NCI-H2227 (cell line): ENCODE data around the gene GARS1.
"Not testable (repeated sequence)": the region's sequence is repeated elsewhere in the genome, so short reads cannot be mapped to it uniquely, and the experiment has no call there.

Source experiments
- DNase-seq: peaks from one replicate; lab custom pipeline; 2025; ENCODE audit not compliant: unreplicated experiment; lab: John Stamatoyannopoulos, UW

GARS1 gene

DNA sequence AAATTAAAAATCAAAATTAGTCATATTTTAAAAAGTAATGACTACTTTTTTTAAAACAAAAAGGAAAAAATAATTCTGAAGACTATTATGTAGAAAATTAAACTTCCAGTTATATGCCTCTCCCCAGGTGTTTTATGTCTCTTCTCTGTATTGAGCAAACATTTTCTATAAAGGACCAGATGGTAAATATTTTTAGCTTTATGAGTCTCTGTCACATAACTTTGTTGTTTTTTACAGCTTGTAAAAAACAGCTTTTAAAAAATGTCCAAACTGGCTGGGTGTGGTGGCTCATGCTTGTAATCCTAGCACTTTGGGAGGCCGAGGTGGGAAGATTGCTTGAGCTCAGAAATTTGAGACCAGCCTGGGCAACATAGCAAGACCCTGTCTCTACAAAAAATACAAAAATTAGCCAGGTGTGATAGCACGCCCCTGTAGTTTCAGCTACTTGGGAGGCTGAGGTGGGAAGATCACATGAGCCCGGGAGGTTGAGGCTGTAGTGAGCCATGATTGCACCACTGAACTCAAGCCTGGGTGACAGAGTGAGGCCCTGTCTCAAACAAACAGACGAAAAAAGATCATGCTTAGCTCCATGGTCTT, 23.5 kb downstream of the GARS1 start:
- DNase-seq, result no peak

DNA sequence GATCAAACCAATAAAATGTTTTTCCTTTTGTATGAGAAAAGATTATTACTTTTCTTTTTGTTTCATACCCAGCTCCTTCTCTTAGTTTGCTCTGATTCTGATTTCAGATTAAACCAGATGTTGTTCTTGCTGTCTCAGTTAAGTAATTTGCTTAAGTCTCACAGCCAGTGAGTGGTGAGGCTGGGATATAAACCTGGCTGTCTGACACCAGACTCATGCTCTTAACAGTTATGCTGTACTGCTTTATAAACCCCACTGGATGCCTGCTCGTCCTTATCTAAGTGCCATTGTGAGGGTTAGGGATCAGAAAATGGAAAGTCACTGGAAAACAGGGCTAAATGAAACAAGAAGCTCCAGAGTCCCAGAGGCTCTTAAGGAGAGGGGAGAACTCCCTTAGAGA, 24.3 kb downstream of the GARS1 start:
- DNase-seq, result no peak

DNA sequence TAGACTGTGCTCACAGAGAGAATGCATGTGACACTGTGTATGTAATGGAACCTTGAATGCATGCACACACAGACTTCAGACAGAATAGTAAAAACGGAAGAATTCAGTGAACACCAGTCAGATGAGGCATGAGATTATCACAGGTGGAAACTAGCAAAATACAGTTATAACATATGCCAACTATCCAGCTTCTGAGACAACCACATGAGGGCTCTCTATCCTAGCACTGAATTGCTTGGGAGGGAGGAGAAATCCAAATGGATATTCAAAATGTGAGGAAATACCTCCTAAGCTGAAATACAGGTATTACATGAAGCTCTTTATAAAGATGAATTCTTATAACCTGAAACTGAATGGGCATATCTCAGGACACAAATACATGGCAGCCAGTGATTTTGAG, 30.6 kb downstream of the GARS1 start:
- no peak for DNase-seq

DNA sequence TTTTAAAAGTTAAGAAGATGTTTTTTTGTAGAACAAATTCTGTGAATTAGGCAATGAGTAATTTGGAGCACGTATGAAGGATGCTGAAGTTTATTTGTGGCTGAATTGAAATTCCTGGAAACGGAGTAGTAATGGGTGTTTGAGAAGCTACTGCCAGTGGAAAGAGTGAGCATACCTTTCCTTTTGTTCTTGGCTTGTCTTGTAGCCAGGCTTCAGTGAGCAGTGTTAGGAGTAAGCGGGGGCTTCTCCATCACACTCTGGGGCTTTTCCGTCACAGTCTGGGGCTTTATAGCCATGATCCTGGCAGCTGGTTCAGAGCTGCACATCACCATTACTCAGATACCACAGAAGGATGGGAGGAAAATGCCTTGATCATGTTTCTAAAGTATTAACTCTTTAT, 32.3 kb downstream of the GARS1 start:
- no peak for DNase-seq

GRCh38 chr7:30630986-30631385, 36.3 kb downstream of the GARS1 start:
- no peak for DNase-seq

DNA sequence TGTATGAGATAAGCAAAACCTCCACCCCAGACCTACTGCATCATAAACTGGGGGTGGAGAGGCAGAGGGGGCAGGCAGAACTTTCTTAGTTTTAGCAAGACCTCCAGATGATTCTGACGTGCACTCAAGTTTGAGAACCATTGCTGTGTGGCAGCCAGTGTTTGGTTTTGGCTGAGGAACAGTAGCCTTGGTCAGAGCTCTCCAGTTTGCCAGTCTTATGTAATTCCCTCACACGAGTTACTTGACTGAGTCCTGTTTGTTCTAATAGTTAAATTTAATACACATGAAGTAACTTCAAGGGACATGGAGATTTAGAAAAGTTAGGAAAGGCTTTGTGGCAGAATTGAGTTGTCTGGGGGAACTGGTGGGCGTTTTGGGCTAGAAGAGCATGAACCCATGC, 38.5 kb downstream of the GARS1 start:
- no peak for DNase-seq

- no peak for DNase-seq
These were observed 39.5 kb downstream of the GARS1 start for GRCh38 chr7:30634193-30634626.

DNA sequence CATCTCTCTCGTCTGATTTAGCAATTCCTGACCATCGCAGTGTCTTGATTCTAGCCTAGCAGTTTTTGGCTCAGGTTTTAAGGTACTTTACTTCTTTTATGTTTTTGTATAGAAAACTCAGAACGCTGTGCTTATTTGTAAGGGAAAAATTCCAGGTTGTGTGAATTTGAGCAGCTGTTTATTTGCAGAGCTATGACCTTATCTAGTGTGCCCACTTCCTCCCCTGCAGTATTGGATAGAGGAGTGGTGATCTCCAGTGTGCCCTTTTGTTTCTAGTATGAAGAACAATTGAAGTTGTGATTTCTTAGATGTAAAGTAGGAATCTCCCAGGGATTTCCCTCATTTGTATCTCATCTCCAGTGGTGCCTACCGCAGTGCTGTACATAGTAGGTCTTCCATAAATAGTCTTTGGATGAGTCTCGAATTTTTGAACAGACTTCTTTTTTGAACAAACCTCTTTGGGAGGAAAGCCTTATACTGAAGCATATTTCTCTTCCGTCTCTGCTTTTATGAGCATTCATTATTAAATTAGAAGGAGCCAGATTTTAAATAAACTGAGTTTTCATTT, 40.0 kb downstream of the GARS1 start:
- DNase-seq, result no peak

DNA sequence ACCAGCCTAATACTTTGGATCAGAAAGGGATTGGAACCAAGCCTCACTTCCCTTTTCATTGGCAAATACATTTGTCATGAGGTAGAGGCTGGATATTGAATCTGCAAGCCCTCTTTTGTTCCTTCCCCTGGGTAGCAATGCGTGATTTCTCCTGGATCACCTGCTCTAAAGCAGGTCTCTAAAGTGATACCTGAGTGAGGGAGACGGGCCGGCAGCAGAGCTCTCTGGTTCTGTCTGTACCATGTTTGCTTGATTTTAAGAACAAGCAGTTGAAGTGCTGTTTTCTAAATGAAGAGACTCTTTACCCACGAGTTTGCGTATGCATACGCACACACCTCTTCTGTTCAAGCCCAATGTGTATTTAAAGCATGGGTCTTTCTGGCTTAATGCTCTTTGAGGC, 41.1 kb downstream of the GARS1 start:
- no peak for DNase-seq

- not testable (repeated sequence) for DNase-seq
These were observed 47.6 kb downstream of the GARS1 start for GRCh38 chr7:30642322-30642721.

DNA sequence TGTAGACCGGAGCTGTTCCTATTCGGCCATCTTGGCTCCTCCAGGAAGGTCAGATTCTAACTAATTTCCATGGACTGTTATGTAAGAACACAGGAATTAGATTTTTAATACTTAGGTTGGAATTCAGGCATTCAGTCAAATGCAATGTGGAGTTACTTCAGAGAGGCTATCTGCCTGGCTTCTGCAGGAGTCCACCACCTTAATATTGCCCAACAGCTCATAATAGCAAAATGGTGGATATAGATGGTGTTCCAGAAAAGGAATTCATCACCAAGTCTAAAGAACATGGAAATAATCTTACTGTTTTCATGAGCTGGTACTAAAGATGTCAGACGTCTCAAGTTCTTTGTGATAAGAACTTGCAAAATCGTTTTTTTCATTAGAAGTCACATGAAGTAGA, 48.1 kb downstream of the GARS1 start:
- no peak for DNase-seq

DNA sequence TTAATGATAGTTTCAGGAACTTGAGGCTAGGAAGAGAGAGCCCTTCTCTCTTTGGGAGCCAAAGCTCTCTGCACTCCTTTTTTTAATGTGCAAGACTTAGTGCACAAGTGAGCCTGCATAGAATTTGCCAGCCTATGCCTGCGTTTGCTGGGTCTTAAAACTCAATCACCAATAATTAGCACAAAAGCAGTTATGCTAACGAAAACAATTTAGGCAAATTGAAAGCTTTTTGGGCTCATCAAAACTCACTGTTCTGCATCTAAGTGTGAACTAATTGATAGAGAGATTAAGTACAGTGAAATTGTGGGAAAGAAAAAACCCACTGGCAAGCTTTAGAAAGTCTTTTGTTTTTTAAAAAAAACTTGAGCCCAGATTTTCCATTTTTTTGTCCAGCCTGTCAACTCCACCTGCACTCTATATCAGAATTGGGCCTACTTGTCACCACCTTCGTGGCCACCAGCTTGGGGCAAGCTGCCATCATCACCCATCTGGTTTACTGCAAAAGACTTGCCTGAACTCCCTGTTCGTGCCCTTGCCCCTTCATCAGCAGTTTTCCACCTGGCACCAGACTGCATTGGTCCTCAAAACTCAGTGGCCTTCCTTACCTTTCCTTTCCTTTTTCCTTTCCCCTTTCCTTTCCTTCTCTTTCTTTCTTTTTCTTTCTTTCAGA, 49.7 kb downstream of the GARS1 start:
- DNase-seq, result no peak

- DNase-seq, result no peak
These were observed 51.0 kb downstream of the GARS1 start for GRCh38 chr7:30645661-30646060.

- DNase-seq, result no peak
These were observed 51.5 kb downstream of the GARS1 start for GRCh38 chr7:30646154-30646553.

- no peak for DNase-seq
These were observed 53.1 kb downstream of the GARS1 start for GRCh38 chr7:30647589-30648364.

- no peak for DNase-seq
These were observed 54.3 kb downstream of the GARS1 start for GRCh38 chr7:30648744-30649540.

DNA sequence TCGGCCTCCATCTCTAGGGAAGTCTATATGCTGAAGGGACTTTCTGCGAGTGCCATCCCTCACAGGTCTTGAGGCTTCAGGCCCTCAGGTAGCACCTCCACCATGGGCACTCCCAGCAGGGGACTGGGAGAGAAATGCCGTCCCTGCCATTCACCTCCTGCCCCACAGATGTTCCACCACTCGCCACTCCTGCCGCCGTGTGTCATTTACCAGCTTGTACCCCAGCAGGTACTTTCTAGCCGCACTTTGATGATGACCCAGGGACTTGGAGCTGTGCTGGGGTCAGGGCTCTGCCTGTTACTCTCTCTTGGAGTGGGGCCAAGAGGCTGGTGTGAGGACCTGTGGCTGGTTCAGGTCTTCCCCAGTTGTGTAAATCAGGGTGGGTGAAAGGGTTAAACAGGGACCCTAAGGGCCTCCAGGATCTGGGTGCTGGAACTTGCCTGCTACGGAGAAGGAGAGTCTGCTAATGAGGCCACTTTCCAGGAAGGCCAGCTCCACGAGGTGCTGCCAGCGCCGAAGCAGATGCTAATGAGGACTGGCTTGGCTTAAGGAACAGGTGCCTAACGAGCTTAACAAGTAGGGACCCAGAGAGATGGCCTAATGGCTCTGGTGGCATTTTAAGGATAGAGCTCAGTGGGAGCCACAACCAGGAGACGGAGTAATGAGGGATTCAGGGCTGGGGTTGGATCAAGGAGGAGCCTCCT, 55.2 kb downstream of the GARS1 start:
- no peak for DNase-seq

DNA sequence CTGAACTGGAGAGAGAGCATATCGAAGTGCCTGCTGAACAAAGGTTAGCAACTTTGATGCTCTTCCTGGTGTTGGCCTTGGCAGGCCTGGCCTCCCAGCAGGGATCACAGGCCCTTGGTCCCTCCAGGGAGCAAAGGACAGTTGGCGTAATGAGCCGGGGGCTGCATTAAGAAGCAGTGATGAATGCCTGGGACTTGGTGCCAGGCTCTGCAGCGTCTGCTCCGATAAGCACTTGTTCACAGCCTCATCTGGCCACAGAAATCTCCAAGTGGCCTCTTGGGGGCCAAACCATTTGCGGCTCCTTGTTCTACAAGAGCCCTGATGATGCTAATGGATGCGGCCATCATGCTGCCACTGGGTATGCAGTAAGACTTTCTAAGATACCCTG, 55.7 kb downstream of the GARS1 start:
- no peak for DNase-seq

- DNase-seq, result no peak
These were observed 57.5 kb downstream of the GARS1 start for GRCh38 chr7:30652132-30652531.
